HepG2 (cell line): ENCODE measurements around the gene TMX2. TPM values are rescaled to one million over a fixed set of nuclear protein-coding genes. Genes with fewer than 3 reads are reported as not detected.

Experiments
- ATAC-seq: fragments of 200-7000 bp; cut with Tn5 transposase; 3 replicates; pipeline ENCODE4 v1.9.1; 2020; ENCODE audit warnings: mild to moderate bottlenecking, moderate library complexity
- BruUV-seq: library from RNA; stranded (reverse); fragments of 400-500 nt; replicated peaks from 2 replicates; lab custom pipeline; 2021; lab: Mats Ljungman, UMichigan
- CTCF ChIA-PET: fragments of 300-600 bp; formaldehyde crosslinking; extraction: SDS; loops from one replicate; lab custom pipeline; 2021; ENCODE audit warnings: low total read pairs, inconsistent platforms, low intra/inter-chr PET ratio; lab: Yijun Ruan, JAX
- POLR2A ChIA-PET: fragments of 350-600 bp; sonication (Branson Sonifier 250); formaldehyde crosslinking; loops from one replicate; lab custom pipeline; 2020; ENCODE audit warnings: antibody characterized with exemption, inconsistent platforms; lab: Yijun Ruan, JAX
- DNase-seq: peaks from one replicate; pipeline ENCODE4 v3.0.0-alpha.2; 2015; ENCODE audit warnings: low spot score
- FAIRE-seq: peaks from 3 replicates; lab custom pipeline; 2011; peaks lifted over from hg19 to GRCh38; lab: Jason Lieb, UNC
- H2AFZ ChIP-seq: one replicate; pipeline ENCODE4 v1.6.1; 2011; ENCODE audit warnings: low read length, inconsistent platforms
- H3K27ac ChIP-seq: fragments of 300-600 bp; 3 replicates; pipeline ENCODE4 v1.8.0; 2011; ENCODE audit warnings: mixed run types, mild to moderate bottlenecking, mixed read lengths, low read length, inconsistent platforms; ENCODE audit not compliant: insufficient read depth; ENCODE audit errors: extremely low read length
- H3K27me3 ChIP-seq, 2 experiments: fragments of 200-600 bp in 1 of 2; 2 replicates in 1 of 2; 3 replicates in 1 of 2; pipeline versions ENCODE4 v1.6.0 to v1.8.0; 2011; ENCODE audit warnings: low read length in 2 of 2, mild to moderate bottlenecking in 2 of 2, moderate library complexity in 2 of 2, inconsistent platforms in 1 of 2; ENCODE audit not compliant: insufficient read depth in 2 of 2, control insufficient read depth in 1 of 2
- H3K36me3 ChIP-seq, 2 experiments: fragments of 200-600 bp in 1 of 2; replicated peaks in 1 of 2; 2 replicates in 1 of 2; 3 replicates in 1 of 2; pipeline versions ENCODE4 v1.5.1 to v1.8.0; 2011; ENCODE audit warnings: low read length in 2 of 2, inconsistent platforms in 1 of 2; ENCODE audit not compliant: insufficient read depth in 2 of 2, control insufficient read depth in 1 of 2
- H3K4me1 ChIP-seq: 2 replicates; pipeline ENCODE4 v1.5.1; 2012; ENCODE audit warnings: low read length, inconsistent platforms; ENCODE audit not compliant: insufficient read depth
- H3K4me2 ChIP-seq: 2 replicates; pipeline ENCODE4 v1.6.0; 2011; ENCODE audit warnings: low read depth, low read length, inconsistent platforms
- H3K4me3 ChIP-seq, 3 experiments: fragments of 200-600 bp in 1 of 3; sonication (generic), shearing (Covaris generic) in 1 of 3; replicated peaks in 1 of 3; 2 replicates each; pipeline ENCODE4 v1.5.1; 2011 to 2016; ENCODE audit warnings: low read length in 3 of 3, inconsistent platforms in 2 of 3, low read depth in 2 of 3, mild to moderate bottlenecking in 2 of 3, control low read depth in 1 of 3, mixed read lengths in 1 of 3; ENCODE audit not compliant: insufficient read depth in 1 of 3
- H3K79me2 ChIP-seq: one replicate; pipeline ENCODE4 v1.6.1; 2011; ENCODE audit warnings: low read length, inconsistent platforms; ENCODE audit not compliant: insufficient read depth
- H3K9ac ChIP-seq: 2 replicates; pipeline ENCODE4 v1.6.0; 2011; ENCODE audit warnings: mild to moderate bottlenecking, low read depth, low read length, inconsistent platforms; ENCODE audit not compliant: insufficient read depth
- H3K9me3 ChIP-seq: 2 replicates; pipeline ENCODE4 v1.5.1; 2012; ENCODE audit warnings: mild to moderate bottlenecking, low read length
- H4K20me1 ChIP-seq: 2 replicates; pipeline ENCODE4 v1.6.0; 2011; ENCODE audit warnings: inconsistent platforms, mild to moderate bottlenecking, low read length, moderate library complexity; ENCODE audit not compliant: insufficient read depth
- ARID4A ChIP-seq: sonication (generic); formaldehyde crosslinking; IDR thresholded peaks from 2 replicates; pipeline ENCODE4 v1.5.0; 2020; ENCODE audit warnings: mild to moderate bottlenecking, missing genetic modification reagents, borderline replicate concordance
- CTCF ChIP-seq: sonication (generic); formaldehyde crosslinking; IDR thresholded peaks from 2 replicates; pipeline ENCODE4 v1.5.0; 2020; ENCODE audit warnings: mild to moderate bottlenecking, missing genetic modification reagents, moderate library complexity
- FOXK1 ChIP-seq: sonication (generic); formaldehyde crosslinking; IDR thresholded peaks from 2 replicates; pipeline ENCODE4 v1.4.0; 2020; ENCODE audit warnings: low read depth, missing genetic modification reagents, borderline replicate concordance
- MTA1 ChIP-seq: sonication (generic); formaldehyde crosslinking; IDR thresholded peaks from 2 replicates; pipeline ENCODE4 v1.4.0; 2020; ENCODE audit warnings: missing genetic modification reagents, mild to moderate bottlenecking, borderline replicate concordance
- NR2F2 ChIP-seq: IDR thresholded peaks from 2 replicates; pipeline ENCODE4 v1.6.1; 2012; ENCODE audit warnings: low read depth, inconsistent platforms, borderline replicate concordance
- SMC3 ChIP-seq: IDR thresholded peaks from 2 replicates; pipeline ENCODE4 v1.6.1; 2011; ENCODE audit warnings: low read length, improper control_type of control experiment
- STAG1 ChIP-seq: sonication (generic); formaldehyde crosslinking; IDR thresholded peaks from 2 replicates; pipeline ENCODE4 v1.4.0; 2020; ENCODE audit warnings: missing genetic modification reagents
- WGBS: methylation state at CpG from one replicate; pipeline ENCODE4 v1.1.6; 2017; ENCODE audit warnings: low lambda C conversion rate; 5-methylcytosine and 5-hydroxymethylcytosine counted together
- in situ Hi-C: cut with HindIII; loops from 2 replicates; pipeline ENCODE4 v1.10.0; 2017; ENCODE audit warnings: low pct_unique_long_range_greater_than_20kb; ENCODE audit not compliant: extremely low pct_ligation_motif_present
- intact Hi-C: fragments of 100-400 bp; cut with micrococcal nuclease; formaldehyde crosslinking; loops from one replicate; pipeline ENCODE4 v1.10.0; 2022; ENCODE audit not compliant: unreplicated experiment
- polyA plus RNA-seq, 8 experiments: library from polyadenylated mRNA; depleted of rRNA in 3 of 8; stranded (reverse) in 7 of 8; unstranded in 1 of 8; fragments of >200 nt; fragmentation: Illumina TruSeq in 4 of 8; extraction: Trizol in 4 of 8; gene quantifications; 2 replicates each; pipeline versions ENCODE4 v1.2.1 to v1.2.3, GENCODE V29; 2011 to 2016; ENCODE audit warnings: low read depth in 4 of 8, missing spikeins in 1 of 8, mixed read lengths in 1 of 8; ENCODE audit not compliant: insufficient read depth in 1 of 8
- total RNA-seq, 5 experiments: library from RNA; depleted of rRNA; stranded (reverse); fragments of >200 nt; fragmentation: Illumina TruSeq; extraction: Trizol; gene quantifications; 2 replicates each; pipeline ENCODE4 v1.2.3, GENCODE V29; 2016; ENCODE audit warnings: low read depth in 1 of 5

Gene TMX2
- total and polyA plus RNA-seq, 2 of the 13 experiments (the other 11 are each of a cell fraction or from before 2014, with no cell fraction given), result 84.5 to 129 TPM

- TF ChIP-seq ARID4A (CRISPR knock-in tag), result peak; percentile 79
- 0 out of 2 replicates have a peak, but pooled peaks have one; percentile 30 for TF ChIP-seq MTA1 (CRISPR knock-in tag)
- TF ChIP-seq, all 625 proteins: peak for 162
Observed at GRCh38 chr11:57712256-57713150, at the start of gene TMX2 (continued).

- 73% methylated on average over 4 of the region's 4 CpGs for WGBS
- peaks cover 0 to 1% of the 10 kb centered on the region in 2 experiments; a peak in 1 of 5 replicates for H3K27me3 ChIP-seq
- no peak overlapping the region for H3K4me3 ChIP-seq
- H3K4me1 ChIP-seq, result peaks cover 17% of the 10 kb centered on the region
- H3K9me3 ChIP-seq, result no peaks in the 10 kb centered on the region
- CTCF ChIA-PET, result no interaction called here
- no peak overlapping the region for H3K9ac ChIP-seq
- POLR2A ChIA-PET, result interaction anchor here (1.0 kb wide), 1 partner anchor 49 kb away, joined by 3 read pairs; the partner anchor contains the start of gene MED19
- no TSS peak for BruUV-seq
- H3K27ac ChIP-seq, result no peak overlapping the region
- H4K20me1 ChIP-seq, result no peaks in the 10 kb centered on the region
- no peak for ATAC-seq
- intact Hi-C loops (loop anchor here (10.0 kb wide), 1 partner anchor 142 kb away; no protein-coding TSS in a partner anchor), in situ Hi-C loops (loop anchor here (25.0 kb wide), 2 partner anchors 624 to 849 kb away; partner anchors contain the start of gene OR5B21)
- H2AFZ ChIP-seq, result no peak overlapping the region
- no peak overlapping the region for H3K4me2 ChIP-seq
- no peak for FAIRE-seq
- peak; percentile 13; the same call in 1 of the 2 replicates for TF ChIP-seq SMC3
- peak; percentile 73 for TF ChIP-seq STAG1
- no peak for TF ChIP-seq NR2F2
- TF ChIP-seq FOXK1 (CRISPR knock-in tag), result no peak
- peak; percentile 67 for TF ChIP-seq CTCF (CRISPR knock-in tag)
- DNase-seq, result no peak
- peaks cover 11 to 22% of the 10 kb centered on the region in 2 experiments for H3K36me3 ChIP-seq
- H3K79me2 ChIP-seq, result peaks cover 17% of the 10 kb centered on the region
Observed at GRCh38 chr11:57662893-57663292, 49.5 kb upstream of the TMX2 start.
